GM19238 (cell line): ENCODE results near the gene PAPPA.

ENCODE experiments used
- DNase-seq: peaks from one replicate; pipeline ENCODE4 v3.0.0; 2011; ENCODE audit warnings: low spot score; ENCODE audit not compliant: insufficient read length

PAPPA gene

GRCh38 chr9:116313638-116314037, 160.0 kb downstream of the PAPPA start:
- DNase-seq = no peak

- DNase-seq = no peak
Measured at GRCh38 chr9:116316246-116316645, 162.7 kb downstream of the PAPPA start.

DNA sequence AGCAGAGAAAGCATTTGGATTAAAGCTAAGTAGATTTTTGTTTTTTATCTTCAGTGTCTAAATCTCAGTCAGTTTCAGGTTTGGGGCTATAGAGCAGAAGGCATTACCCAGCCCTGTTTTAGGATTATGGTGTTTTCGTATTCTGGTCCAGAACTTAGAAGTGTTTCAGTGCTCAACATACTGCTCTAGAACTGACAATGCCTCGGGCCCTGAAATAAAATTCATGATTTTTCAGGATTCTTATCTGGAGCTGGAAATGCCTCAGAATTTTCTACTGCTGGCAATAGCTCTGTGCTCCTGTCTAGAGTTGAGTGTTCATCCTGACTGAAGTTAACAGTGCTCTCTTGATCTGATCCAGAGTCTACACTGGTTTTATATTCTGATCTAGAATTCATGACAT, 163.9 kb downstream of the PAPPA start:
- no peak for DNase-seq

- DNase-seq = no peak
Measured at GRCh38 chr9:116318468-116319374, 165.1 kb downstream of the PAPPA start.

DNA sequence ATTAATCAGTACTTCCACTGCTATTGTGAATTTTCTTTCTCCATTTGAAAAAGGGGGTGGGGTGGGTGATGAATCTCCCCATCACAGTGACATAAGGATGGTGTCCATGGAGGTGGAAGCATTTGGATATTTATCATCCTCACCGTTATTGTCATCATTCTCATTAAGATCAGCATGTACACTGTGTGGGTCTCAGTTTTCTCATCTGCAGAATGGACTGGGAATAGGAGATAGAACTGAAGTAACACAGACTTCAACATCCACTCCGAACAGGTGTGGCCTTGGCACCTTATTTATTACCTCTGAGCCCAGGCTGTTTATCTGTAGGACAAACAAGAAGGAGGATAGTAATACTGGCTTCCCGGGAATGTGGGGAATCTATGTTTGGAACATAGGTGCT, 165.9 kb downstream of the PAPPA start:
- no peak for DNase-seq

DNA sequence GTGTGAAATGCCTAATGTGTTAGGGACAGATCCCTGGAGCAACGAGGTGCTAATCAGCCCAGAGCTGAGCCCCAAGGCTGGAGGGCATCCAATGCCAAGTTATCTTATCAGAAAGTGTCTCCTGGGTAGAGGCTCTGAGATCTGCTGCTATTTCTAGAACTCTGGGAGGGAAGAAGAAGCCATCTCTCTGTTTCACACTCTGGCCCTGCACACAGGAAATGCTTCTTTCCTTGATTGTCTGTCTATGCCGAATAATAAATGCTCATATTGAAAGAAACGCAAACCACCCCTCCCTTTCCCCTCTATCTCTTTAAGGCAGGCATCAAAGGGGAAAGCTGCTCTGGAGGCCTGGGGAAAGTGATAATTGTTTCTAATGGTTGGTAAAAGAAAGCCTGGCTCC, 166.7 kb downstream of the PAPPA start:
- DNase-seq = no peak

DNA sequence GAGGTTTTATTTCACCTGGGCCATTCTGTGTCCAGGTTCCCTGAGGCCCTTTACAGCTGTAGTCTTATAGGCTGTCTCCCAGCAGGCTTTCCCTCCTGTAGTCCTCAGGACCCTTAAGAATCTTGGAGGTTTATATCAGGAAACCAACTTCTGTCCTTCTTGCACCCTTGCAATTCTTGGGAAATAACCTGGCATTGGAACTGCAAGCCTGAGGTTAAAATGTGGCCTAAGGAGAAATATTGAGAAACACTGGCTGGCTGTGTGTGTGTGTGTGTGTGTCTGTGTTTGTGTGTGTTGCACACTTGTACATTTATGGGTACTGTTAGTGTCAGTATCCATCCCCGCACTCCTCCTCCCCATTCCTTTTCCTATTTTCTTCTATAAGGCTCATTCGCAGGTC, 168.9 kb downstream of the PAPPA start:
- DNase-seq = no peak

- DNase-seq = no peak
Measured at GRCh38 chr9:116323012-116323411, 169.4 kb downstream of the PAPPA start.

DNA sequence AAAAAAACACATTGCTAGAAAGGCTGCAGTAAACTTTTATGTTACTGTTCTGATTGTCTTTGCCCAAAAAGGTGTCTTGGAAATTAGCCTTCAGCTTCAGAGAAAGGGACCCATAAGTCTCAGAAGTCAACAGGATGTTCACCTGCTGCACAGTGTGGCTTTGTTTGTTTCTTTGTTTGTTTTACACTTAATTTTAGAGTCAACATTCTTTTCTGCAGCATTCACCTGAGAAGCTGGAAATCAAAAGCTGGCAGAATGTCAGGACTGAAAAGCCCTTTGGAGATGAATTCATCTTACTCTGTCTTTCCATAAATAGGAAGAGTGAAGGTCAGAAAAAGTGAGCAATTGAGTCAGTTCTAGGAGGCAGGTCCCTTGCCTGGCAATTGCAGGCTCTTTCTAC, 170.0 kb downstream of the PAPPA start:
- DNase-seq = no peak

DNA sequence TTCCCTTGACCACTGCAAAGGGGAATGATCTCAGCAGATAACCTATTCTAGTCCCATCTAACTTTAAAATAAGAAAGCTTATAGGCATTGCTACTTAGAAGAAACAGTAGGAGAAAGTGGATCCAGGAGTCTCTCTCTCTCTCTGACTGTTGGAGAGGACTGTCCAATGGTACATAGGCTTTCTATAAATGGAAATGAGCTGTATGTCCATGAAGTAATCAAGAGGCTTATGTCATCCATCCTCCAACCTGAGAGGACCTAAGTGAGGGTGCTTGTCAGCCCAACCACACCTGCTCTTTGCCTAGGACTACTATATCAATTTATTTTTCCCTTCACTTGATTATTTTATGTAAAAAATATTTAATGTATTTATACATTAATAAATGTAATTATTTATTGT, 172.3 kb downstream of the PAPPA start:
- DNase-seq = no peak

GRCh38 chr9:116327701-116328405, 174.3 kb downstream of the PAPPA start:
- DNase-seq = no peak

DNA sequence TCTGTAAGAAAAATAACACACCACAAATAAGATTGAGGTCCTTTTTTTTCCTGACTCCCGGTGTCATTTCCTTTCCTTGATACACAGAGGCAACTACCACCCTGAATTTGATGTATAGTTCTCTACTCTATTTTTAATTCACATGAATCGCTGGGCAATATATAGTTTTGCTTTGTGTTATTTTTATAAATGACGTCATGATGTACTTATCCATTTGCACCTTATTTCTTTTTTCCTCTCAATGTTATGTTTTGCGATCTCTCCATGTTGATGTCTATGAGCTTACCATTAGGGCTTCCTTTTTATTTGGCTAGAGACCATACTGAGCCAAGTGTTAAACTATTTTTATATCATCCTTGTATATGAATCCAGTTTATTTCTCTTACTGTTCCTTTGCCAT, 175.9 kb downstream of the PAPPA start:
- DNase-seq = no peak

DNA sequence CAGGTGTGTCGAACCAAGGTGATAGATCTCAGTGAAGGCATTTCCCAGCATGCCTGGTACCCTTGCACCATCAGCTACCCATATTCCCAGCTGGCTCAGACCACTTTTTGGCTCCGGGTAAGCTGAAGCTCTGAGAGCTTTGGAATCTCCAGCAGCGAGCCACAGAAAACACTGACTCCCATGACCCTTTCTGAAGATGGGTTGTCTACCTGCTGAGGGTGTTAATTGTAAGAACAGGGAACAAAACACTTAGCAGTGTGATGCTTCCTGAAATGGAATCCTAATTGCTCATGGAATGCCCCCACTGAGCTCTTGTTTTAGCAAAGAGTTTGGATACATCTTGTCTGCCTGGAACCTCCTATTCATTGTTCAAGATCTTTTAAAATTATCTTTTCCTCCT, 177.7 kb downstream of the PAPPA start:
- DNase-seq = no peak

DNA sequence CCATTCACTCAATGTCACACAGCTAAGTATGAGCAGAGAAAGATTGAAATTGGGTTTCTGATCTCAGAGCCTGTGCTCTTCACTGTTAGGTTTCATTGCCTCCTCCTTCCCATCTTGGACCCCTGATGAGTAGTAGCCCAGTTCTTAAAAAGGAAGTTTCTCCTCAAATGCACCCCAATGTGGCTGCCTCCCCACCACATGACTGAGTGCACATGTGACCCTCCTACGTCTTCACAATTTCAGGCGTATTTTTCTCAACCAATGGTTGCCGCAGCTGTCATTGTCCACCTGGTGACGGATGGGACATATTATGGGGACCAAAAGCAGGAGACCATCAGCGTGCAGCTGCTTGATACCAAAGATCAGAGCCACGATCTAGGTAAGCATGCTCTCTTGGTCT, 178.5 kb downstream of the PAPPA start:
- no peak for DNase-seq

- no peak for DNase-seq
Measured at GRCh38 chr9:116333254-116333653, 179.7 kb downstream of the PAPPA start.

DNA sequence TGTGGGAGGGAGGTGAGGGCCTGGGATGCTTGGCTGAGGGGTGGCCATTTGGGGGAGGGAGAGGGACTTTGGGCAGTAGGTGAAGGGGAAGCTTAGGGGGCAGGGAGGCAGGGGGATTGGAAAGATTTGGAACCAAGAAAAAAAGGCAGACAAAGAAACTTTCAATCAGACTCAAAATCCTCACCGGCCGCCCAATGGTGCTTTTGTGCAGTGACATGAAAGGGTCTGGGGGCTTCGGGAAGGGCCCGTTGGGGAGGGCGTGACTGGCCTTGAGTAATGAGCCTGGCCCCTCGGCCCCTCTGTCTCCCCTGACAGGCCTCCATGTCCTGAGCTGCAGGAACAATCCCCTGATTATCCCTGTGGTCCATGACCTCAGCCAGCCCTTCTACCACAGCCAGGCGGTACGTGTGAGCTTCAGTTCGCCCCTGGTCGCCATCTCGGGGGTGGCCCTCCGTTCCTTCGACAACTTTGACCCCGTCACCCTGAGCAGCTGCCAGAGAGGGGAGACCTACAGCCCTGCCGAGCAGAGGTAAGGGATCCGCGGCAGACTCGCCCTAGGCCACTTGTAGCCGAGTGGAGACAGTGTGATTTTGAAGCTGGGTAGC, 181.1 kb downstream of the PAPPA start:
- no peak for DNase-seq

GRCh38 chr9:116335392-116335791, 181.8 kb downstream of the PAPPA start:
- DNase-seq = no peak

- DNase-seq = no peak
Measured at GRCh38 chr9:116336133-116336862, 182.7 kb downstream of the PAPPA start.

- DNase-seq = no peak
Measured at GRCh38 chr9:116337015-116337414, 183.4 kb downstream of the PAPPA start.

GRCh38 chr9:116340270-116340669, 186.7 kb downstream of the PAPPA start:
- DNase-seq = no peak

DNA sequence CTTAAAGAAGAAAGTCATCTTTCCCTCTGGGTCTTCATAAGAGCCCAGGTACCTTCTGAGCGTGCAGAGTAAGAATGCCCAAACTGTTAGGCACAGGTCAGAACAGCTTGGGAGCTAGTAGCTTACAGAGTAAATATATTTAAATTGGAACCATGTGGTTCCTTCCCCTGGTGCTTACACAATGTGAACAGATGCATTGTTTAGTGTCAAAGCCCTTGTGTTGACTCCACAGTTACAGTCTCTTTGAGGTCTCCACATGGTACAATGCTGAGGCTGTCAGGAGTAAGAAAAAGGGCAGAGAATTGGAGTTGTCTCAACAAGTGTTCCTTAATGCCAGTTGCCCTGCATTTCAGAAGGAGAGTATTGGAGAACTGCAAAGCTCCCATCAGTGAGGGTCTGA, 188.5 kb downstream of the PAPPA start:
- no peak for DNase-seq

DNA sequence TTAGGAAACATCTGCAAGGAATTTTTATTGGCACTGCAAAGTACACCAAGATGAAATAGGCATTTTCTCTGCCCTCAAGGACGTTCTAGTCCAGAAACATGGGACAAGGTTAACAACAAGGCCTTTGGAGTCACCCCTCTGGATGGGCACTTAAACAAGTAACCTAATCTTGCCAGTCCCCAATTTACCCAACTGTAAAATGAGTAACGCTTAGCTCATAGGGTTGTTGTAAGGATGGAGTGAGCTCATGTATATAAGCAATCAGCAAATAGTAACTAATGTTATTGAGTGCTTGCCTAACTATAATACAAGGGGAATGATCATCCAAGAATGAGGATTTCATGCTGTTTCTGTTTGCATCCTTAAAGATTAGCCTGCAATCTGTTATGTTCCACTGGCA, 189.3 kb downstream of the PAPPA start:
- no peak for DNase-seq
